Spleen (tissue), 7 donors: ENCODE data around the gene FAS.

Source experiments
- POLR2A ChIP-seq, 3 donors: fragments of 450-650 bp; IDR thresholded peaks; one replicate each; pipeline ENCODE4 v1.5.1; 2017; ENCODE audit warnings: antibody characterized with exemption in 3 of 3, mild to moderate bottlenecking in 1 of 3
- TF ChIP-seq, protein P1 (sequence below), 11 experiments: fragments of 200-600 bp in 7 of 11; fragments of 450-650 bp in 4 of 11; sonication (generic) in 4 of 11; IDR thresholded peaks in 8 of 11; conservative IDR thresholded peaks in 3 of 11; 1 replicate in 7 of 11; 2 replicates in 4 of 11; pipeline versions ENCODE4 v1.4.0 to v1.8.0; 2016 to 2021; ENCODE audit warnings: antibody characterized with exemption in 11 of 11, inconsistent platforms in 4 of 11, mild to moderate bottlenecking in 1 of 11
- donor health status: DM: no; HTN: no; CAD: no; lungs with moderate emphysema.
- donor health status: DM: no; HTN: no; CAD: no.
- donor health status: DM: no; HTN: no; CAD: no.

DNA sequence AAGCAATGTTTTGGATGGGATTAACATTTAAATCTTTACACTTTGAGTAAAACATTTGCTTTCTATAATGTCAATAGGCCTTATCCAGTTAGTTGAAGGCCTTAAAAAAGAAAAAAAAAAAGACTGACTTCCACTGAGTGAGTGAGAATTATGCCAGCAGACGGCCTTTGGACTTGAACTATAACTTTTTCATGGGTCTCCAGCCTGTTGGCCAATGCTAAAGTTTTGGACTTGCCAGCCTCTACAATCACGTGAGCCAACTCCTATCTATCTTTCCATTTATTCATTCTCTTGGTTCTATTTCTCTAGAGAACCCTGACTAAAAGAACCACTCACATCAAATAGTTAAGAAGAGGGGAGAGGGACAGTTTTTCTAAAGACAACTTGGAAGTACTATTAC is 2.8 kb upstream of the FAS start:
- TF ChIP-seq, protein P1, sequence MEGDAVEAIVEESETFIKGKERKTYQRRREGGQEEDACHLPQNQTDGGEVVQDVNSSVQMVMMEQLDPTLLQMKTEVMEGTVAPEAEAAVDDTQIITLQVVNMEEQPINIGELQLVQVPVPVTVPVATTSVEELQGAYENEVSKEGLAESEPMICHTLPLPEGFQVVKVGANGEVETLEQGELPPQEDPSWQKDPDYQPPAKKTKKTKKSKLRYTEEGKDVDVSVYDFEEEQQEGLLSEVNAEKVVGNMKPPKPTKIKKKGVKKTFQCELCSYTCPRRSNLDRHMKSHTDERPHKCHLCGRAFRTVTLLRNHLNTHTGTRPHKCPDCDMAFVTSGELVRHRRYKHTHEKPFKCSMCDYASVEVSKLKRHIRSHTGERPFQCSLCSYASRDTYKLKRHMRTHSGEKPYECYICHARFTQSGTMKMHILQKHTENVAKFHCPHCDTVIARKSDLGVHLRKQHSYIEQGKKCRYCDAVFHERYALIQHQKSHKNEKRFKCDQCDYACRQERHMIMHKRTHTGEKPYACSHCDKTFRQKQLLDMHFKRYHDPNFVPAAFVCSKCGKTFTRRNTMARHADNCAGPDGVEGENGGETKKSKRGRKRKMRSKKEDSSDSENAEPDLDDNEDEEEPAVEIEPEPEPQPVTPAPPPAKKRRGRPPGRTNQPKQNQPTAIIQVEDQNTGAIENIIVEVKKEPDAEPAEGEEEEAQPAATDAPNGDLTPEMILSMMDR (IDR thresholded peaks at IDR 0.05 in 8 of 11, conservative IDR thresholded peaks at IDR 0.05 in 3 of 11), result no peak
- no peak for TF ChIP-seq POLR2A (IDR thresholded peaks at IDR 0.05)
